Fibroblast of skin of scalp (primary cell): ENCODE data around the gene ROPN1B.

Experiments
- DNase-seq: peaks from one replicate; pipeline ENCODE4 v3.0.0-alpha.2; 2013

ROPN1B gene

DNA sequence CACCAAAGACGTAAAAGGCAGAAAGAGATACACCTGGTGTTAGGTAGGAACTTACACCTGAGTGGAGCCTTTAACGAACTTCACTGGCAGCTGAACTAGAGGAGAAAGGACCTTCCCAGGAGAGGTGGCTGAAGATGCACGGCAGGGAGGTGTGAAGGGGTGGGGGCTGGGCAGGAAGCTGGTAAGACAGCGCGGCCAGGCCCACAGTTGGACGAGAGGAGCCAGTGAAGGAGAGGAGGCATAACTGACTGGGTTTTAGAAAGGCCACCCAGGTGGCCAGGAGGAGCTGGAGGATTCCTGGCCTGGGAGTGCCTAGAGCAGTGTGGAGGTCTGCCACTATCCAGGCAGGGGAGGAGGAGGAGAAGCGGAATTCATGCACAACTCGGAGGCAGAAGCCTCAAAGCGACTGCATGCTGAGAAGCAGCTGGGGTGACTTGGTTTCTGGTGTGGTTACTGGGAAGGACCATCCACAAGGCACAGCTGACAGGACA is 63.0 kb downstream of the ROPN1B start:
- no peak for DNase-seq
